ENCODE measurements around the gene SLC40A1.
A peak's percentile ranks its signal among the peaks of the same experiment; 100 is the strongest.

SLC40A1 gene, protein sequence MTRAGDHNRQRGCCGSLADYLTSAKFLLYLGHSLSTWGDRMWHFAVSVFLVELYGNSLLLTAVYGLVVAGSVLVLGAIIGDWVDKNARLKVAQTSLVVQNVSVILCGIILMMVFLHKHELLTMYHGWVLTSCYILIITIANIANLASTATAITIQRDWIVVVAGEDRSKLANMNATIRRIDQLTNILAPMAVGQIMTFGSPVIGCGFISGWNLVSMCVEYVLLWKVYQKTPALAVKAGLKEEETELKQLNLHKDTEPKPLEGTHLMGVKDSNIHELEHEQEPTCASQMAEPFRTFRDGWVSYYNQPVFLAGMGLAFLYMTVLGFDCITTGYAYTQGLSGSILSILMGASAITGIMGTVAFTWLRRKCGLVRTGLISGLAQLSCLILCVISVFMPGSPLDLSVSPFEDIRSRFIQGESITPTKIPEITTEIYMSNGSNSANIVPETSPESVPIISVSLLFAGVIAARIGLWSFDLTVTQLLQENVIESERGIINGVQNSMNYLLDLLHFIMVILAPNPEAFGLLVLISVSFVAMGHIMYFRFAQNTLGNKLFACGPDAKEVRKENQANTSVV

GRCh38 chr2:189580658-189581353 is at the start of gene SLC40A1:
SLC40A1 (minus strand) TSS chr2:189580786; CDS start chr2:189580460, 326 bp downstream.
- Mint-ChIP-seq H3K4me3 (peak within 1 kb of the TSS; percentile 58), H3K4me1 (peaks cover 14% of the 10 kb centered on the region), H3K27me3 (peaks cover 28% of the 10 kb centered on the region), H3K9me3 (no peaks in the 10 kb centered on the region), H3K36me3 (no peaks in the 10 kb centered on the region), H3K27ac (no peak within 1 kb of the TSS)
- DNase-seq (ENCODE audit: low spot score in 2 of 2): no peak
- peak; percentile 68 for ATAC-seq (ENCODE audit: low read depth)

DNA sequence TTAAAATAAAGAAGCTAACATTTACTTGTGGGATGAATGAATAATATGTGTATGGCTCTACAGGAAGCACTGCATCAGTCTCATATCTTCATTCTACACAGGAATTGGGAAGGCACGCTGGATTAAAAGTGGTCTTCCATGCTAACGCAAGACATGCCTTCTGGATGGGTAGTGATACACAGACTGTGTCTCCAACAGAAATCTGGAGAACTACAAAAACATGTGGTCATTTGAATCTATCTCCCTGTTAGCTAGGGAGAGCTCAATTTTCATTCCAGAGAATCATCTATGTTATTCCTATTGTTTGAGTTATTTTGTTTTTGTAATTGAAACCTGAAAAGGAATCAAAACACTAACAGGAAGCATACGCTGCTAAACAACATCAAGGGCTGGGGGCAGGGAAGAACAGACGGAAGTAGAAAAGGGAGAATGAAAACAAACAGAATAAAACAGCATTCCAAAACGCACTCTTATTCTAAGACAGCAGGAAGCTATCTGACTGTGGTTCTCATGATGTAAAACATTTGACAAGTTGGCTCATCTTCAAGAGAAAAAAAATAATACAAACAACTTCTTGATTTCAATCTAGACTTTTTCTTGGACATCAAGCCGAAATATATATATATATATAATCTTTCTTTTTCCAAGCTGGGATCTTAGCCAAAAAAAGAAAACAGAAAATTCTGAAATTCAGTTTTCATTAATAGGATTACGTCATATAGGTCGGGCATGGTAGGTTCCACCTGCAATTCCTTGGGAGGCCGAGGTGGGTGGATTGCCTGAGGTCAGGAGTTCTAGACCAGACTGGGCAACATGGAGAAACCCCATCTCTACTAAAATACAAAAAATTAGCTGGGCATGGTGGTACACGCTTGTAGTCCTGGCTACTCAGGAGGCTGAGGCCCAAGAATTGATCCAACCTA is 49.2 kb upstream of the SLC40A1 start:
- Mint-ChIP-seq H3K27me3 (peaks cover 3% of the 10 kb centered on the region), H3K4me1 (no peaks in the 10 kb centered on the region), H3K9me3 (no peaks in the 10 kb centered on the region), H3K27ac (no peak overlapping the region), H3K4me3 (no peak overlapping the region), H3K36me3 (no peaks in the 10 kb centered on the region)
- no peak for ATAC-seq (ENCODE audit: low read depth)
- no peak for DNase-seq (ENCODE audit: low spot score in 2 of 2)

- no peaks in the 10 kb centered on the region for H3K4me1 Mint-ChIP-seq
Measured at GRCh38 chr2:189628817-189629530, 48.4 kb upstream of the SLC40A1 start.

GRCh38 chr2:189627789-189628188 is 47.2 kb upstream of the SLC40A1 start:
- DNase-seq (ENCODE audit: low spot score in 2 of 2) (no peak), ATAC-seq (ENCODE audit: low read depth) (no peak)
- Mint-ChIP-seq H3K27me3 (peaks cover 3% of the 10 kb centered on the region), H3K4me3 (no peak overlapping the region), H3K4me1 (no peaks in the 10 kb centered on the region), H3K9me3 (no peaks in the 10 kb centered on the region), H3K27ac (no peak overlapping the region), H3K36me3 (no peaks in the 10 kb centered on the region)

More at GRCh38 chr2:189628817-189629530, 48.4 kb upstream of the SLC40A1 start:
- Mint-ChIP-seq H3K36me3 (no peaks in the 10 kb centered on the region), H3K9me3 (no peaks in the 10 kb centered on the region), H3K27me3 (peaks cover 3% of the 10 kb centered on the region), H3K4me3 (no peak overlapping the region), H3K27ac (no peak overlapping the region)
- ATAC-seq (ENCODE audit: low read depth) (no peak), DNase-seq (ENCODE audit: low spot score in 2 of 2) (no peak)

GRCh38 chr2:189625636-189626035 is 45.0 kb upstream of the SLC40A1 start:
- H3K27me3 Mint-ChIP-seq: peaks cover 3% of the 10 kb centered on the region
- H3K36me3 Mint-ChIP-seq: no peaks in the 10 kb centered on the region
- no peak overlapping the region for H3K27ac Mint-ChIP-seq
- no peaks in the 10 kb centered on the region for H3K9me3 Mint-ChIP-seq
- ATAC-seq (ENCODE audit: low read depth) (no peak), DNase-seq (ENCODE audit: low spot score in 2 of 2) (no peak)
- H3K4me3 Mint-ChIP-seq: no peak overlapping the region
- H3K4me1 Mint-ChIP-seq: no peaks in the 10 kb centered on the region

DNA sequence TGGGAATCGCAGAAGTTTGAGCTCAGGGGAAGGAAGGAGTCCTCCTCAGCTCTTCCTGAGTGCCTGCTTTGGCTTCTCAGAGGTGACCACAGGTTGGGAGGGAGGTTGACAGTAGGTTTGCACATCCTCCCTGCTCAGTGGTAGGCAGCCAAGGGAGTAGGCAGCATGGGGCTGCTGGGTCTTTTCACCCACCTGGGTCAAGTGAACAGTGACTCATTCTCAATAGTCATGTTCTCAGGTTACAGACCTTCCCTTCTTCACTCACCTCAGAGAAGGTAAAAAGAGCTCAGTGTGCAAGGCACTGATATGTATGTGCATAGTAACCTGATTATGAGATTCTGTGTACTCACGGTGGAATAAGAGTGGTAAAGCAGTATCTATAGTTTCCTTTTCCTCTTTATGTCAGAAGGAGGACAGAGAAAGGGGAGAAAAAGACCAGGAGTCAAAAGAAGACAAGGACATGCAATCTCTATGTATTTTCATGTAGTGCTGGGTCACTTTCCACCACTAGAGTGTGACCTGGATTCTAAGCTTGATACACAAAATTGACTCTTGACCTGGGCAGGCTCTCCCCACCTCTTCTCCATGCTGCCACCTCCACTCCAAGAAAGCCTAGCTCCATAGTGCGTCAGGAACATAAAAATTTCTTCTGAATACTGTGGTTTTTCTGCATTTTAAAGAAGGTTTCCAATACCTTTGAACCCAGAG is 44.2 kb upstream of the SLC40A1 start:
- no peaks in the 10 kb centered on the region for H3K36me3 Mint-ChIP-seq
- no peaks in the 10 kb centered on the region for H3K9me3 Mint-ChIP-seq
- DNase-seq (ENCODE audit: low spot score in 2 of 2) (no peak), ATAC-seq (ENCODE audit: low read depth) (no peak)
- H3K4me3 Mint-ChIP-seq: no peak overlapping the region
- no peak overlapping the region for H3K27ac Mint-ChIP-seq
- H3K4me1 Mint-ChIP-seq: no peaks in the 10 kb centered on the region
- H3K27me3 Mint-ChIP-seq: peaks cover 3% of the 10 kb centered on the region

GRCh38 chr2:189623049-189623448 is 42.5 kb upstream of the SLC40A1 start:
- H3K27ac Mint-ChIP-seq: no peak overlapping the region
- ATAC-seq (ENCODE audit: low read depth) (no peak), DNase-seq (ENCODE audit: low spot score in 2 of 2) (no peak)
- H3K27me3 Mint-ChIP-seq: peaks cover 3% of the 10 kb centered on the region
- H3K4me1 Mint-ChIP-seq: no peaks in the 10 kb centered on the region
- no peak overlapping the region for H3K4me3 Mint-ChIP-seq
- no peaks in the 10 kb centered on the region for H3K36me3 Mint-ChIP-seq
- no peaks in the 10 kb centered on the region for H3K9me3 Mint-ChIP-seq

GRCh38 chr2:189621781-189622180 is 41.2 kb upstream of the SLC40A1 start:
- Mint-ChIP-seq H3K27me3 (peaks cover 3% of the 10 kb centered on the region), H3K27ac (no peak overlapping the region), H3K36me3 (no peaks in the 10 kb centered on the region), H3K9me3 (no peaks in the 10 kb centered on the region), H3K4me3 (no peak overlapping the region), H3K4me1 (no peaks in the 10 kb centered on the region)
- no peak for DNase-seq (ENCODE audit: low spot score in 2 of 2)
- ATAC-seq (ENCODE audit: low read depth): no peak

DNA sequence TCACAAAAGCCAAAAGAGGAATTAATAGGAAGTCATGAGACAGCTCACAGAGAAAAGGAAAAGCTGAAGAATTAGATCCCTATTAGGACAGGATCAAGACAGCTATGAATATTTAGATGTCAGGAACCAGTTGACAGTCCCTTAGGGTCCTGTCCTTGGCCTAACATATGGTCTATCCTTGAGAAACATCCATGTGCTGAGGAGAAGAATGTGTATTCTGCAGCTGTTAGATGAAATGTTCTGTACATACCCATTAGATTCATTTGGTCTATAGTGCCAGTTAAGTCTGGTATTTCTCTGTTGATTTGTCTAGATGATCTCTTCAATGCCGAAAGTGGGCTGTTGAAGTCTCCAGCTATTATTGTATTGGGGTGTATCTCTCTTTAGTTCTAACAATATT is 37.6 kb upstream of the SLC40A1 start:
- ATAC-seq (ENCODE audit: low read depth) (no peak), DNase-seq (ENCODE audit: low spot score in 2 of 2) (no peak)
- Mint-ChIP-seq H3K9me3 (no peaks in the 10 kb centered on the region), H3K27me3 (peaks cover 4% of the 10 kb centered on the region), H3K27ac (no peak overlapping the region), H3K36me3 (no peaks in the 10 kb centered on the region), H3K4me3 (no peak overlapping the region), H3K4me1 (peaks cover 2% of the 10 kb centered on the region)

DNA sequence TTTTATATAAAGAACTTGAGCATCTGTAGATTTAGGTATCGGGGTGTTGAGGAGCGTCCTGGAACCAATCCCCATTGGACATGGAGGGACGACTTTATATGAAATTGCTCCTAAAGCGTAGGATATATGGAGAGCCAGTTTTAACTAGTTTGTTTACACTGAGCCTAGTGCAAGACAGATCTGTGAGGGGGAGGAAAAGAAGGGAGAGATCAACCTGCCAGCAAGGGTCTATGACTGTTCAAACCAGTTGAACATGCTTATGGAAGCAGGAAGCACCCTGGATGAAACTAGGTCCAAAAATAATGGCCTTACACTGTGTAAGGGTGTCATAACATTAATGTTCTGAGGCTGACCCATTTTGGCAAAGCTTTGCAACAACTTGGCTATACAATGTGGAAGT is 34.0 kb upstream of the SLC40A1 start:
- no peak for DNase-seq (ENCODE audit: low spot score in 2 of 2)

GRCh38 chr2:189613650-189614420 is 33.2 kb upstream of the SLC40A1 start:
- H3K36me3 Mint-ChIP-seq: no peaks in the 10 kb centered on the region
- H3K4me3 Mint-ChIP-seq: no peak overlapping the region
- H3K4me1 Mint-ChIP-seq: peaks cover 3% of the 10 kb centered on the region
- no peak overlapping the region for H3K27ac Mint-ChIP-seq
- DNase-seq (ENCODE audit: low spot score in 2 of 2) (no peak), ATAC-seq (ENCODE audit: low read depth) (no peak)
- no peaks in the 10 kb centered on the region for H3K9me3 Mint-ChIP-seq
- peaks cover 8% of the 10 kb centered on the region for H3K27me3 Mint-ChIP-seq

More for the DNA sequence above, 34.0 kb upstream of the SLC40A1 start:
- no peak overlapping the region for H3K4me3 Mint-ChIP-seq
- H3K9me3 Mint-ChIP-seq: no peaks in the 10 kb centered on the region
- no peak overlapping the region for H3K27ac Mint-ChIP-seq
- peaks cover 8% of the 10 kb centered on the region for H3K27me3 Mint-ChIP-seq
- ATAC-seq (ENCODE audit: low read depth): no peak
- no peaks in the 10 kb centered on the region for H3K36me3 Mint-ChIP-seq
- H3K4me1 Mint-ChIP-seq: peaks cover 3% of the 10 kb centered on the region

- peaks cover 8% of the 10 kb centered on the region for H3K27me3 Mint-ChIP-seq
- H3K4me1 Mint-ChIP-seq: peaks cover 3% of the 10 kb centered on the region
- DNase-seq (ENCODE audit: low spot score in 2 of 2) (no peak), ATAC-seq (ENCODE audit: low read depth) (no peak)
- no peaks in the 10 kb centered on the region for H3K36me3 Mint-ChIP-seq
- no peak overlapping the region for H3K4me3 Mint-ChIP-seq
- H3K27ac Mint-ChIP-seq: no peak overlapping the region
- no peaks in the 10 kb centered on the region for H3K9me3 Mint-ChIP-seq
Measured at GRCh38 chr2:189613077-189613636, 32.6 kb upstream of the SLC40A1 start.

Measured in memory B cell (primary cell).